H1 (cell line): ENCODE data around the gene FGF10. TPM values are rescaled to one million over a fixed set of nuclear protein-coding genes. Genes with fewer than 3 reads are reported as not detected.
A peak's percentile ranks its signal among the peaks of the same experiment; 100 is the strongest.

Experiments
- CTCF ChIA-PET: fragments of 300-600 bp; sonication (Branson Sonifier 250); formaldehyde crosslinking; loops from one replicate; lab custom pipeline; 2021; ENCODE audit not compliant: partially characterized antibody; lab: Charles Lee
- POLR2A ChIA-PET: fragments of 300-600 bp; sonication (Branson Sonifier 250); formaldehyde crosslinking; loops from one replicate; lab custom pipeline; 2021; ENCODE audit warnings: inconsistent platforms; ENCODE audit not compliant: partially characterized antibody; lab: Charles Lee
- DNase-seq, 2 experiments: peaks; one replicate each; pipeline versions ENCODE4 v3.0.0 to v3.0.0-alpha.2; 2010 to 2022; ENCODE audit warnings: low spot score in 2 of 2, low read depth in 1 of 2, mixed read lengths in 1 of 2
- FAIRE-seq: peaks from 2 replicates; lab custom pipeline; 2011; peaks lifted over from hg19 to GRCh38; lab: Jason Lieb, UNC
- H2AFZ ChIP-seq: 2 replicates; pipeline ENCODE4 v1.8.1; 2012; ENCODE audit warnings: low read length, inconsistent platforms
- H2AK5ac ChIP-seq: 2 replicates; pipeline ENCODE4 v1.6.1; 2013; ENCODE audit warnings: low read depth, low read length
- H2BK120ac ChIP-seq: replicated peaks from 2 replicates; pipeline ENCODE3; 2013; ENCODE audit warnings: low read depth, low read length, inconsistent platforms
- H2BK12ac ChIP-seq: 2 replicates; pipeline ENCODE4 v1.6.1; 2013; ENCODE audit warnings: low read depth, low read length
- H2BK15ac ChIP-seq: 2 replicates; pipeline ENCODE4 v1.6.1; 2013; ENCODE audit warnings: low read length
- H2BK20ac ChIP-seq: 2 replicates; pipeline ENCODE4 v1.6.1; 2013; ENCODE audit warnings: low read length
- H2BK5ac ChIP-seq: 2 replicates; pipeline ENCODE4 v1.6.1; 2013; ENCODE audit warnings: low read depth, low read length
- H3K14ac ChIP-seq: 2 replicates; pipeline ENCODE4 v1.6.1; 2013; ENCODE audit warnings: inconsistent platforms; ENCODE audit not compliant: insufficient read length
- H3K18ac ChIP-seq: 2 replicates; pipeline ENCODE4 v1.6.1; 2013; ENCODE audit warnings: low read length; ENCODE audit errors: extremely low read depth
- H3K23ac ChIP-seq: 2 replicates; pipeline ENCODE4 v1.6.1; 2013; ENCODE audit warnings: inconsistent platforms; ENCODE audit not compliant: insufficient read length
- H3K23me2 ChIP-seq: 2 replicates; pipeline ENCODE4 v1.6.1; 2013; ENCODE audit warnings: low read depth, low read length
- H3K27ac ChIP-seq: 2 replicates; pipeline ENCODE4 v1.6.1; 2011; ENCODE audit warnings: low read depth, low read length, inconsistent platforms
- H3K27me3 ChIP-seq, 4 experiments: replicated peaks in 1 of 4; 1 replicate in 1 of 4; 2 replicates in 3 of 4; pipeline versions ENCODE4 v1.6.1 to v1.8.1; 2011 to 2013; ENCODE audit warnings: low read length in 3 of 4, mild to moderate bottlenecking in 3 of 4, inconsistent platforms in 2 of 4, mixed read lengths in 2 of 4, moderate library complexity in 1 of 4; ENCODE audit not compliant: control insufficient read depth in 3 of 4, insufficient read depth in 3 of 4; ENCODE audit errors: extremely low read depth in 1 of 4
- H3K36me3 ChIP-seq, 4 experiments: 2 replicates each; pipeline versions ENCODE4 v1.6.1 to v1.8.1; 2011 to 2013; ENCODE audit warnings: mild to moderate bottlenecking in 4 of 4, low read length in 3 of 4, moderate library complexity in 2 of 4, control low read depth in 1 of 4, inconsistent platforms in 1 of 4; ENCODE audit not compliant: insufficient read depth in 4 of 4, control insufficient read depth in 2 of 4
- H3K4ac ChIP-seq: replicated peaks from 2 replicates; pipeline ENCODE3; 2013; ENCODE audit warnings: low read length, low read depth, mixed read lengths, inconsistent platforms; ENCODE audit not compliant: insufficient read length
- H3K4me1 ChIP-seq, 4 experiments: replicated peaks in 1 of 4; 1 replicate in 1 of 4; 2 replicates in 3 of 4; pipeline versions ENCODE4 v1.6.1 to v1.8.1; 2011 to 2013; ENCODE audit warnings: low read length in 3 of 4, inconsistent platforms in 2 of 4, mixed read lengths in 1 of 4; ENCODE audit not compliant: insufficient read depth in 4 of 4, control insufficient read depth in 3 of 4
- H3K4me2 ChIP-seq, 2 experiments: 2 replicates each; pipeline versions ENCODE4 v1.6.1 to v1.8.1; 2011 to 2013; ENCODE audit warnings: low read depth in 2 of 2, low read length in 2 of 2, control low read depth in 1 of 2, inconsistent platforms in 1 of 2, mild to moderate bottlenecking in 1 of 2; ENCODE audit not compliant: insufficient read depth in 1 of 2
- H3K4me3 ChIP-seq, 4 experiments: fragments of 200-600, 300-600 bp in 1 of 4; sonication (generic), shearing (Covaris generic), sonication (Bioruptor Twin) in 1 of 4; 2 replicates each; pipeline versions ENCODE4 v1.5.1 to v1.8.1; 2011 to 2016; ENCODE audit warnings: low read length in 4 of 4, low read depth in 3 of 4, control low read depth in 2 of 4, inconsistent platforms in 2 of 4, mild to moderate bottlenecking in 2 of 4, mixed read lengths in 1 of 4, moderate library complexity in 1 of 4; ENCODE audit not compliant: insufficient read depth in 2 of 4; ENCODE audit errors: extremely low read depth in 1 of 4
- H3K56ac ChIP-seq: replicated peaks from 2 replicates; pipeline ENCODE3; 2013; ENCODE audit warnings: low read depth, mild to moderate bottlenecking, mixed read lengths, low read length, inconsistent platforms; ENCODE audit not compliant: insufficient read length
- H3K79me1 ChIP-seq: 2 replicates; pipeline ENCODE4 v1.6.1; 2013; ENCODE audit warnings: low read depth, low read length, control low read depth
- H3K79me2 ChIP-seq, 2 experiments: 2 replicates each; pipeline versions ENCODE4 v1.6.1 to v1.8.1; 2012 to 2013; ENCODE audit warnings: low read length in 2 of 2, mild to moderate bottlenecking in 2 of 2, inconsistent platforms in 1 of 2; ENCODE audit not compliant: insufficient read depth in 2 of 2, control insufficient read depth in 1 of 2
- H3K9ac ChIP-seq, 4 experiments: replicated peaks in 1 of 4; 1 replicate in 1 of 4; 2 replicates in 3 of 4; pipeline versions ENCODE4 v1.6.1 to v1.8.1; 2011 to 2013; ENCODE audit warnings: low read depth in 3 of 4, low read length in 3 of 4, control low read depth in 2 of 4, mild to moderate bottlenecking in 2 of 4, moderate library complexity in 2 of 4, inconsistent platforms in 1 of 4; ENCODE audit errors: extremely low read depth in 1 of 4
- H3K9me3 ChIP-seq, 2 experiments: 2 replicates each; pipeline versions ENCODE4 v1.6.1 to v1.8.1; 2012 to 2013; ENCODE audit warnings: mild to moderate bottlenecking in 2 of 2, moderate library complexity in 2 of 2, control low read depth in 1 of 2, inconsistent platforms in 1 of 2, low read depth in 1 of 2, low read length in 1 of 2, mixed read lengths in 1 of 2; ENCODE audit not compliant: insufficient read depth in 2 of 2
- H4K20me1 ChIP-seq, 2 experiments: replicated peaks in 1 of 2; 2 replicates each; pipeline versions ENCODE3 to v1.8.1; 2011 to 2013; ENCODE audit warnings: inconsistent platforms in 2 of 2, low read length in 2 of 2, mild to moderate bottlenecking in 1 of 2; ENCODE audit not compliant: insufficient read depth in 2 of 2, control insufficient read depth in 1 of 2
- H4K5ac ChIP-seq: 2 replicates; pipeline ENCODE4 v1.6.1; 2013; ENCODE audit warnings: low read length, low read depth, mixed read lengths, inconsistent platforms; ENCODE audit not compliant: insufficient read length
- H4K8ac ChIP-seq: 2 replicates; pipeline ENCODE4 v1.8.0; 2013; ENCODE audit warnings: mild to moderate bottlenecking, moderate library complexity, low read length, inconsistent platforms; ENCODE audit not compliant: insufficient read depth; ENCODE audit errors: extremely low read depth
- H4K91ac ChIP-seq: replicated peaks from 2 replicates; pipeline ENCODE3; 2013; ENCODE audit warnings: low read length, mixed read lengths, inconsistent platforms; ENCODE audit not compliant: insufficient read length
- BRCA1 ChIP-seq: IDR thresholded peaks from 2 replicates; pipeline ENCODE4 v1.6.1; 2012; ENCODE audit warnings: low read depth, low read length, improper control_type of control experiment
- HDAC6 ChIP-seq: IDR thresholded peaks from one replicate; pipeline ENCODE4 v1.7.1; 2012; ENCODE audit warnings: low read depth, mild to moderate bottlenecking, inconsistent platforms, low read length, moderate library complexity
- JUN ChIP-seq: IDR thresholded peaks from 2 replicates; pipeline ENCODE4 v1.6.1; 2011; ENCODE audit warnings: low read depth, mild to moderate bottlenecking, improper control_type of control experiment, low read length
- MAX ChIP-seq: IDR thresholded peaks from 2 replicates; pipeline ENCODE4 v1.6.1; 2012; ENCODE audit warnings: inconsistent platforms
- TAF1 ChIP-seq: IDR thresholded peaks from 2 replicates; pipeline ENCODE4 v1.6.1; 2011; ENCODE audit warnings: mild to moderate bottlenecking, low read depth, low read length
- TBP ChIP-seq: IDR thresholded peaks from 2 replicates; pipeline ENCODE4 v1.6.1; 2011; ENCODE audit warnings: low read depth, low read length, improper control_type of control experiment
- WGBS, 2 experiments: shearing (Covaris generic) in 1 of 2; methylation state at CpG; one replicate each; pipeline versions ENCODE4 v1.1.6 to v1.1.7; 2013 to 2015; ENCODE audit warnings: low lambda C conversion rate in 2 of 2, mixed read lengths in 2 of 2, inconsistent platforms in 1 of 2, low coverage in 1 of 2, missing lambda C conversion rate in 1 of 2; ENCODE audit not compliant: insufficient replicate concordance in 2 of 2, insufficient coverage in 1 of 2, insufficient read length in 1 of 2; ENCODE audit errors: extremely low coverage in 1 of 2, missing lambda C conversion rate in 1 of 2; 5-methylcytosine and 5-hydroxymethylcytosine counted together
- polyA plus RNA-seq, 7 experiments: library from polyadenylated mRNA; depleted of rRNA in 3 of 7; stranded (reverse) in 5 of 7; unstranded in 2 of 7; fragments of >200 nt in 5 of 7; fragments of 200-250 nt in 2 of 7; gene quantifications; 1 replicate in 5 of 7; 2 replicates in 1 of 7; 4 replicates in 1 of 7; pipeline versions ENCODE4 v1.2.1 to v1.2.3, GENCODE V29; 2011 to 2013; ENCODE audit warnings: missing spikeins in 2 of 7, mixed read lengths in 2 of 7
- total RNA-seq: library from RNA; stranded (reverse); fragmentation: NEBNext Ultra II Directional; extraction: Animal tissue kit (Norgen Biotek cat#: 25700); gene quantifications from 2 replicates; pipeline ENCODE4 v1.2.1, GENCODE V29; 2021

FGF10 gene
- total and polyA plus RNA-seq, 2 of the 8 experiments (the other 6 are each of a cell fraction or from before 2014, with no cell fraction given) = 0.06 to 0.54 TPM

- ChIA-PET CTCF (interaction anchor here (0.7 kb wide), 1 partner anchor 678 kb away, joined by 3 read pairs; no protein-coding TSS in a partner anchor), POLR2A (no interaction called here)
- H3K56ac ChIP-seq = no peak overlapping the region
- no peak overlapping the region for H2BK5ac ChIP-seq
- no peak overlapping the region for H3K4me2 ChIP-seq
- H3K4me3 ChIP-seq = no peak overlapping the region
- FAIRE-seq (no peak), DNase-seq (no peak)
- no peak overlapping the region for H3K23ac ChIP-seq
- H2BK20ac ChIP-seq = no peak overlapping the region
- no peaks in the 10 kb centered on the region for H3K79me1 ChIP-seq
- H3K79me2 ChIP-seq = no peaks in the 10 kb centered on the region
- H4K20me1 ChIP-seq = no peaks in the 10 kb centered on the region
- no peak overlapping the region for H4K8ac ChIP-seq
- H4K5ac ChIP-seq = no peak overlapping the region
- H3K9me3 ChIP-seq = no peaks in the 10 kb centered on the region
- WGBS, 2 experiments = 94% methylated on average over 1 of the region's 1 CpG; no CpG with 5 or more reads in 1 of the 2 experiments
- H2AK5ac ChIP-seq = no peak overlapping the region
- H3K9ac ChIP-seq = no peak overlapping the region
- H2BK15ac ChIP-seq = no peak overlapping the region
- no peaks in the 10 kb centered on the region for H3K23me2 ChIP-seq
- no peak overlapping the region for H3K18ac ChIP-seq
- no peak overlapping the region for H2BK120ac ChIP-seq
- no peaks in the 10 kb centered on the region for H3K36me3 ChIP-seq
- no peak overlapping the region for H4K91ac ChIP-seq
- H3K4me1 ChIP-seq = no peaks in the 10 kb centered on the region
- no peak overlapping the region for H3K27ac ChIP-seq
- no peak overlapping the region for H3K14ac ChIP-seq
- no peaks in the 10 kb centered on the region for H3K27me3 ChIP-seq
- 0 out of 2 replicates have a peak overlapping the region, but pooled peaks have one; percentile 5 for H2AFZ ChIP-seq
- no peak overlapping the region for H3K4ac ChIP-seq
- H2BK12ac ChIP-seq = no peak overlapping the region
- TF ChIP-seq BRCA1 (no peak), JUN (no peak), TAF1 (no peak), TBP (no peak), HDAC6 (no peak), MAX (no peak)
These were observed 37.7 kb upstream of the FGF10 start for GRCh38 chr5:44426944-44427343.
